GM13976 (cell line): ENCODE results near the gene PCGF3.

Experiments
- DNase-seq: peaks from one replicate; pipeline ENCODE4 v3.0.0; 2012; ENCODE audit warnings: low spot score
- CTCF ChIP-seq: IDR thresholded peaks from 2 replicates; pipeline ENCODE4 v1.5.1; 2012; ENCODE audit warnings: borderline replicate concordance, mild to moderate bottlenecking; ENCODE audit not compliant: insufficient read depth; ENCODE audit errors: extremely low read depth, missing control alignments, control extremely low read depth
- in situ Hi-C: fragments of 300-500 bp; cut with MboI; formaldehyde crosslinking; loops from one replicate; pipeline ENCODE4 v1.12.0; 2022; ENCODE audit warnings: low sequenced_read_pairs, mixed read lengths, inconsistent platforms; ENCODE audit not compliant: unreplicated experiment

Gene PCGF3

DNA sequence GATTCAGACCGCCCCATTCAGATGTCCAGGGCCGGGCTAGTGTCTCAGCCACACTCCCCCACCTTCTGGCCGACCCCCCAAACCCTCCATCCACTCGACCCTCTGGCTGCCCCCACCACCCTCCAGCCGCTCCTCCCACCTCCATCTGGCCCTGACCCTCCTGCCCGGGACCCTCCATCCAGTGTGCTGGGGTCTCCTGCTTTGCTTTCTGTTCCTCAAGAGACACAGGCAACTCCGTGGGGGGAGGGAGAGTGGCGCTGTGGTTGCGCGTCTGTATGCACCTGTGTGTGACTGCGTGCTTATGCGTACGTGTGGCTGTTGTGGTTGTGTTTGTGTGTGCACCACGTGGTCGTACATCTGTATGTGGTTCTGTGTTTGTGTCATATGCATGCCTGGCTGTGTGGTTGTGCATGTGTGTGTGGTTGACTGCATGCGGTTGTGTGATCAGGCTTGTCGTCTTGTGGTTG lies 87.0 kb downstream of the PCGF3 start:
- DNase-seq = no peak
- in situ Hi-C loops = no loop called here
- no peak for TF ChIP-seq CTCF

DNA sequence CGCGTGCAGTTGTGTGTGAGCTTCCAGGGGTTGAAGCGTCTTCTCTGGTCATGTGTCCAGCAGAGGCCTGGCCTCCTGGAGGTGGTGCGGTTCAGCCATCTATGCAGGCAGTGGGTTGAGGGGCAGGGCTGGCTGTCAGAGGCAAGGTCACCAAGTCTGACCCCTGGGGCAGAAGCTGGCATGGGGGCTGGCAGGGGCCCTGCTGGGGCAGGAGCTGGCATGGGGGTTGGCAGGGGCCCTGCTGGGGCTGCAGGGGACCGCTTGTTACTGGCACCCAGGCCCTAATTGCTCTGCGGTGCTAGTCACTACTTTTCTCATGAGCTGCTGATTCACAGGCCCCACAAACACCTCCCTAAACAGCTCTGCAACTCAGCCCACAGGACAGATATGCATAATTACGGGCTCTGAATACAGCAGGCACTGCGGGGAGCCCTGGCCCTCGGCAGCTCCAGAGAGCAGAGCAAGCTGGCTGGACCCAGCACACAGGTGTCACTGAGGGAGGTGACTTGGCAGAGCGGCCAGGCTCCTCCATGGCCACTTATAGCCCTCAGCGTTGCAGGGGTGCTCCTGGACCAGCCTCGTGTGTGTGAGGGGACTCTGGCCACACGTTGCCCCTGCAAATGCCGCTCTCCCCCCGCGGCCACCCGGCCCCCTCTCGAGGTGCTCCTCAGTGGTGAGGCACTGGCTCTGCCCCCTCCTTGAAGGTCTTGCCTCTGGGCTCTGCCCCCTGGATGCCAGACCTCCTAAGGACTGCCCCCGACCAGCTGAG lies 87.6 kb downstream of the PCGF3 start:
- no peak for TF ChIP-seq CTCF
- DNase-seq = no peak
- in situ Hi-C loops = no loop called here

DNA sequence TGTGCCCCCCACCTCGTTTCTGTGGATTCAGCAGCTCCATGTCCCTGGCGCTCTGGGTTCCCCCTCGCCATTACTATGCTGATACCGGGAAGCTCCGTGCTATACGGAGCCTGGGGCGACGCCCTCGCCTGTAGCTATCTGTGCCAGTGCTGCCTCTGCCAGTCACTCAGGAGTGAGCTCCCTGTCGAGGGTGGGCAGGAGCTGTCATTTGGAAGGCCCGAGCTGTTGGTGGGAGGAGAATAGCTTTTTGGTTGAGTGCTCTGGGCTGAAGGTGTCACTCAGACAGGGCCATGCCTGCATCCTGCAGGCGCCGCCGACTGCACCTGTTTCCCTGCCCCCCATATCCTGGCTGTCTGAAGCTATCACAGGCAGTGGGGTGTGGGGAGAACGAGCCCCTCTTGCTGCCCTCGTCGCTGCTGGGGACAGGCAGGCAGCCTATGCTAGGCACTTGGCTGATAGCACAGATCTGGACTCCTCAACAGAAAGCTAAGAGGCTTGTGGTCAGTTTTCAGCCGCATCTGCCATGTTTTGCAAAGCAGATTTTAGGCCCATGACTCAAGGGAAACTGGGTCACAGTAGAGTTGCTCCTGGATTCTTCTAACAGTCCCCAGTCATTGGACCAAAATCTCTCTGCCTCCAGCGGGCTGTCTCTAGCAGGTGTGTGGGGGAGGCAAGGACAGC lies 88.4 kb downstream of the PCGF3 start:
- in situ Hi-C loops = no loop called here
- DNase-seq = no peak
- TF ChIP-seq CTCF = no peak

DNA sequence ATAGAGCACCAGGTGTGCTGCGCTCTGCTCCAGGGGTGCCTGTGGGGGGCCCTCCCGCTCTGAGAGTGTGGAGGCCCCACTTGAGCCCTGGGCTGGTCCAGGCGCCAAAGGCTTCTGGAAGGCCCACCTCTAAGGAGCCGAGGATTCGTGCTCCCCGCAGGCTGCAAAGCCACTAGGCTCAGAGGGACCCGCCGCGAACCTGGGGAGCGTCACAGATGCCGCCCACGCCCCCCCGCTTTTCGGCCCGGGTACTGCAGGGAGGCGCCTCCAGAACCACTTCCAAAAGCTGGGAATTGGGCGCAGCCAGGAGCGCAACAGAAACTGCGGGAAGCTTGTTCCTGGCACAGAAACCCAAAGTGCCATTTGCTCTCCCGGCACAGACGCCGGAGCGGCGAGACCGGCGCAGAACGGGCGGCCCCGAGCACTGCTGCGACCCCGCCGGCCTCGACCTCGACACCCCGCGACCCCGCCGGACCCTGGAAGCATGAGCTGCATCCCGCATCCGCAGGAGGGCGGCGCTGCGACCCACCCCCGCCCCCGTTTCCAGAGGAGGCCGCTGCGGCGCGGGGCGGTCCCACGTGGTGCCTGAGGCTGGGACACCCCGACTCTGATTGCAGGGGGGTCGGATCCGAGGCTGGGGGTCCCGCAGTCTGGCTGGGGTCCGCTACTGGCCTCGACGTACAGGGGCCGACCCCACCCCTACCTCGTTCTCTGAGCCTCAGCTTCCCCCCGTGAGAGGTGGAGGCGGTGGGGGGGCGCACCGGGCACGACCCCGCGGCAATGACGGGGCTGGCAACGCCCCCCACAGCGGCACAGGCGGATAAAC lies 89.5 kb downstream of the PCGF3 start:
- no peak for TF ChIP-seq CTCF
- in situ Hi-C loops = no loop called here
- DNase-seq = no peak

GRCh38 chr4:795726-796119 lies 90.1 kb downstream of the PCGF3 start:
- DNase-seq = no peak
- in situ Hi-C loops = no loop called here

More at GRCh38 chr4:795726-796119, 90.1 kb downstream of the PCGF3 start:
- no peak for TF ChIP-seq CTCF
